Measurements from ENCODE around the gene FN1.

FN1 gene

GRCh38 chr2:215368493-215368809, 67.4 kb downstream of the FN1 start:
- no peak overlapping the region for H3K9ac ChIP-seq (ENCODE audit: low read depth in 1 of 2, low read length in 2 of 2)
- no peak overlapping the region for H3K4me3 ChIP-seq (ENCODE audit: low read length in 2 of 2)
- H3K9me3 ChIP-seq (ENCODE audit: control insufficient read depth in 2 of 2, low read length in 2 of 2) = no peaks in the 10 kb centered on the region
- H3K36me3 ChIP-seq (ENCODE audit: control insufficient read depth in 2 of 2, insufficient read depth in 2 of 2, low read length in 2 of 2) = peaks cover 7 to 27% of the 10 kb centered on the region in 2 donors
- H3K27me3 ChIP-seq (ENCODE audit: control insufficient read depth in 2 of 2, insufficient read depth in 2 of 2, low read length in 2 of 2) = no peaks in the 10 kb centered on the region
- no peak overlapping the region for H3K27ac ChIP-seq (ENCODE audit: low read depth in 2 of 2, low read length in 2 of 2)
- H3K4me1 ChIP-seq (ENCODE audit: control insufficient read depth in 2 of 2, insufficient read depth in 2 of 2, low read length in 2 of 2) = no peaks in the 10 kb centered on the region

- Histone ChIP-seq H3K9me3 (ENCODE audit: control insufficient read depth in 2 of 2, low read length in 2 of 2) (no peaks in the 10 kb centered on the region), H3K4me1 (ENCODE audit: control insufficient read depth in 2 of 2, insufficient read depth in 2 of 2, low read length in 2 of 2) (no peaks in the 10 kb centered on the region), H3K36me3 (ENCODE audit: control insufficient read depth in 2 of 2, insufficient read depth in 2 of 2, low read length in 2 of 2) (peaks cover 7 to 27% of the 10 kb centered on the region in 2 donors), H3K27ac (ENCODE audit: low read depth in 2 of 2, low read length in 2 of 2) (no peak overlapping the region), H3K4me3 (ENCODE audit: low read length in 2 of 2) (no peak overlapping the region), H3K9ac (ENCODE audit: low read depth in 1 of 2, low read length in 2 of 2) (no peak overlapping the region), H3K27me3 (ENCODE audit: control insufficient read depth in 2 of 2, insufficient read depth in 2 of 2, low read length in 2 of 2) (no peaks in the 10 kb centered on the region)
These were observed 68.0 kb downstream of the FN1 start for GRCh38 chr2:215367662-215368492.

- Histone ChIP-seq H3K9ac (ENCODE audit: low read depth in 1 of 2, low read length in 2 of 2) (no peak overlapping the region), H3K36me3 (ENCODE audit: control insufficient read depth in 2 of 2, insufficient read depth in 2 of 2, low read length in 2 of 2) (peaks cover 11 to 32% of the 10 kb centered on the region in 2 donors), H3K4me1 (ENCODE audit: control insufficient read depth in 2 of 2, insufficient read depth in 2 of 2, low read length in 2 of 2) (no peaks in the 10 kb centered on the region)
These were observed 69.3 kb downstream of the FN1 start for GRCh38 chr2:215366440-215367032.

GRCh38 chr2:215365184-215365658, 70.6 kb downstream of the FN1 start:
- Histone ChIP-seq H3K36me3 (ENCODE audit: control insufficient read depth in 2 of 2, insufficient read depth in 2 of 2, low read length in 2 of 2) (peaks cover 11 to 29% of the 10 kb centered on the region in 2 donors), H3K9ac (ENCODE audit: low read depth in 1 of 2, low read length in 2 of 2) (no peak overlapping the region), H3K4me3 (ENCODE audit: low read length in 2 of 2) (no peak overlapping the region), H3K9me3 (ENCODE audit: control insufficient read depth in 2 of 2, low read length in 2 of 2) (no peaks in the 10 kb centered on the region), H3K27ac (ENCODE audit: low read depth in 2 of 2, low read length in 2 of 2) (no peak overlapping the region), H3K4me1 (ENCODE audit: control insufficient read depth in 2 of 2, insufficient read depth in 2 of 2, low read length in 2 of 2) (no peaks in the 10 kb centered on the region), H3K27me3 (ENCODE audit: control insufficient read depth in 2 of 2, insufficient read depth in 2 of 2, low read length in 2 of 2) (no peaks in the 10 kb centered on the region)

More at GRCh38 chr2:215366440-215367032, 69.3 kb downstream of the FN1 start:
- Histone ChIP-seq H3K9me3 (ENCODE audit: control insufficient read depth in 2 of 2, low read length in 2 of 2) (no peaks in the 10 kb centered on the region), H3K27ac (ENCODE audit: low read depth in 2 of 2, low read length in 2 of 2) (no peak overlapping the region), H3K27me3 (ENCODE audit: control insufficient read depth in 2 of 2, insufficient read depth in 2 of 2, low read length in 2 of 2) (no peaks in the 10 kb centered on the region), H3K4me3 (ENCODE audit: low read length in 2 of 2) (no peak overlapping the region)

GRCh38 chr2:215364157-215365155, 71.4 kb downstream of the FN1 start:
- H3K36me3 ChIP-seq (ENCODE audit: control insufficient read depth in 2 of 2, insufficient read depth in 2 of 2, low read length in 2 of 2) = peaks cover 11 to 29% of the 10 kb centered on the region in 2 donors
- H3K9me3 ChIP-seq (ENCODE audit: control insufficient read depth in 2 of 2, low read length in 2 of 2) = no peaks in the 10 kb centered on the region
- H3K4me3 ChIP-seq (ENCODE audit: low read length in 2 of 2) = no peak overlapping the region
- no peak overlapping the region for H3K9ac ChIP-seq (ENCODE audit: low read depth in 1 of 2, low read length in 2 of 2)
- no peak overlapping the region for H3K27ac ChIP-seq (ENCODE audit: low read depth in 2 of 2, low read length in 2 of 2)
- no peaks in the 10 kb centered on the region for H3K27me3 ChIP-seq (ENCODE audit: control insufficient read depth in 2 of 2, insufficient read depth in 2 of 2, low read length in 2 of 2)
- H3K4me1 ChIP-seq (ENCODE audit: control insufficient read depth in 2 of 2, insufficient read depth in 2 of 2, low read length in 2 of 2) = no peaks in the 10 kb centered on the region

GRCh38 chr2:215363461-215364156, 72.3 kb downstream of the FN1 start:
- H3K27me3 ChIP-seq (ENCODE audit: control insufficient read depth in 2 of 2, insufficient read depth in 2 of 2, low read length in 2 of 2) = no peaks in the 10 kb centered on the region
- no peak overlapping the region for H3K9ac ChIP-seq (ENCODE audit: low read depth in 1 of 2, low read length in 2 of 2)
- H3K4me1 ChIP-seq (ENCODE audit: control insufficient read depth in 2 of 2, insufficient read depth in 2 of 2, low read length in 2 of 2) = no peaks in the 10 kb centered on the region
- H3K9me3 ChIP-seq (ENCODE audit: control insufficient read depth in 2 of 2, low read length in 2 of 2) = no peaks in the 10 kb centered on the region
- H3K27ac ChIP-seq (ENCODE audit: low read depth in 2 of 2, low read length in 2 of 2) = no peak overlapping the region
- H3K4me3 ChIP-seq (ENCODE audit: low read length in 2 of 2) = no peak overlapping the region
- peaks cover 11 to 32% of the 10 kb centered on the region in 2 donors for H3K36me3 ChIP-seq (ENCODE audit: control insufficient read depth in 2 of 2, insufficient read depth in 2 of 2, low read length in 2 of 2)

GRCh38 chr2:215363039-215363438, 72.8 kb downstream of the FN1 start:
- no peak overlapping the region for H3K9ac ChIP-seq (ENCODE audit: low read depth in 1 of 2, low read length in 2 of 2)
- H3K4me1 ChIP-seq (ENCODE audit: control insufficient read depth in 2 of 2, insufficient read depth in 2 of 2, low read length in 2 of 2) = no peaks in the 10 kb centered on the region
- no peak overlapping the region for H3K27ac ChIP-seq (ENCODE audit: low read depth in 2 of 2, low read length in 2 of 2)
- no peaks in the 10 kb centered on the region for H3K27me3 ChIP-seq (ENCODE audit: control insufficient read depth in 2 of 2, insufficient read depth in 2 of 2, low read length in 2 of 2)
- no peaks in the 10 kb centered on the region for H3K9me3 ChIP-seq (ENCODE audit: control insufficient read depth in 2 of 2, low read length in 2 of 2)
- H3K36me3 ChIP-seq (ENCODE audit: control insufficient read depth in 2 of 2, insufficient read depth in 2 of 2, low read length in 2 of 2) = peaks cover 11 to 31% of the 10 kb centered on the region in 2 donors
- no peak overlapping the region for H3K4me3 ChIP-seq (ENCODE audit: low read length in 2 of 2)

GRCh38 chr2:215362562-215362904, 73.3 kb downstream of the FN1 start:
- Histone ChIP-seq H3K36me3 (ENCODE audit: control insufficient read depth in 2 of 2, insufficient read depth in 2 of 2, low read length in 2 of 2) (peaks cover 11 to 26% of the 10 kb centered on the region in 2 donors), H3K4me1 (ENCODE audit: control insufficient read depth in 2 of 2, insufficient read depth in 2 of 2, low read length in 2 of 2) (no peaks in the 10 kb centered on the region), H3K4me3 (ENCODE audit: low read length in 2 of 2) (no peak overlapping the region), H3K9me3 (ENCODE audit: control insufficient read depth in 2 of 2, low read length in 2 of 2) (no peaks in the 10 kb centered on the region), H3K9ac (ENCODE audit: low read depth in 1 of 2, low read length in 2 of 2) (no peak overlapping the region), H3K27me3 (ENCODE audit: control insufficient read depth in 2 of 2, insufficient read depth in 2 of 2, low read length in 2 of 2) (no peaks in the 10 kb centered on the region), H3K27ac (ENCODE audit: low read depth in 2 of 2, low read length in 2 of 2) (no peak overlapping the region)

- no peaks in the 10 kb centered on the region for H3K4me1 ChIP-seq (ENCODE audit: control insufficient read depth in 2 of 2, insufficient read depth in 2 of 2, low read length in 2 of 2)
- no peak overlapping the region for H3K27ac ChIP-seq (ENCODE audit: low read depth in 2 of 2, low read length in 2 of 2)
- no peak overlapping the region for H3K9ac ChIP-seq (ENCODE audit: low read depth in 1 of 2, low read length in 2 of 2)
- H3K9me3 ChIP-seq (ENCODE audit: control insufficient read depth in 2 of 2, low read length in 2 of 2) = no peaks in the 10 kb centered on the region
- H3K36me3 ChIP-seq (ENCODE audit: control insufficient read depth in 2 of 2, insufficient read depth in 2 of 2, low read length in 2 of 2) = peaks cover 11 to 24% of the 10 kb centered on the region in 2 donors
- H3K27me3 ChIP-seq (ENCODE audit: control insufficient read depth in 2 of 2, insufficient read depth in 2 of 2, low read length in 2 of 2) = no peaks in the 10 kb centered on the region
- H3K4me3 ChIP-seq (ENCODE audit: low read length in 2 of 2) = no peak overlapping the region
These were observed 73.8 kb downstream of the FN1 start for GRCh38 chr2:215361876-215362561.
